Glutamatergic neuron (in vitro differentiated cells): ENCODE results near the gene LSM5. TPM values are rescaled to one million over a fixed set of nuclear protein-coding genes. Genes with fewer than 3 reads are reported as not detected.

Source experiments
- DNase-seq: peaks from one replicate; pipeline ENCODE4 v3.0.0; 2022
- H3K27ac Mint-ChIP-seq: one replicate; pipeline ENCODE4 v1.8.0; 2020; ENCODE audit warnings: mild to moderate bottlenecking, mixed read lengths, inconsistent platforms; ENCODE audit not compliant: unreplicated experiment
- H3K27me3 Mint-ChIP-seq: one replicate; pipeline ENCODE4 v1.8.0; 2020; ENCODE audit warnings: mild to moderate bottlenecking, moderate library complexity, mixed read lengths, inconsistent platforms; ENCODE audit not compliant: unreplicated experiment
- H3K36me3 Mint-ChIP-seq: one replicate; pipeline ENCODE4 v1.8.0; 2020; ENCODE audit warnings: mild to moderate bottlenecking, mixed read lengths, inconsistent platforms; ENCODE audit not compliant: unreplicated experiment
- H3K4me1 Mint-ChIP-seq: one replicate; pipeline ENCODE4 v1.8.0; 2020; ENCODE audit warnings: mild to moderate bottlenecking, low read depth, mixed read lengths, inconsistent platforms; ENCODE audit not compliant: unreplicated experiment
- H3K4me3 Mint-ChIP-seq: one replicate; pipeline ENCODE4 v1.8.0; 2020; ENCODE audit warnings: mild to moderate bottlenecking, mixed read lengths, inconsistent platforms; ENCODE audit not compliant: unreplicated experiment
- H3K9me3 Mint-ChIP-seq: one replicate; pipeline ENCODE4 v1.8.0; 2020; ENCODE audit warnings: mild to moderate bottlenecking, moderate library complexity, mixed read lengths, inconsistent platforms; ENCODE audit not compliant: unreplicated experiment
- CTCF ChIP-seq: fragments of 200-600 bp; sonication (generic); IDR thresholded peaks from one replicate; pipeline ENCODE4 v1.5.0; 2021; ENCODE audit not compliant: partially characterized antibody, unreplicated experiment
- total RNA-seq: library from RNA; stranded (reverse); fragmentation: NEBNext Ultra II Directional; extraction: Animal tissue kit (Norgen Biotek cat#: 25700); gene quantifications from one replicate; pipeline ENCODE4 v1.2.1, GENCODE V29; 2021; ENCODE audit not compliant: unreplicated experiment

The LSM5 gene
- total RNA-seq, 1 donor from 2014 or later = 46.6 TPM

GRCh38 chr7:32436146-32436928 lies 53.8 kb downstream of the LSM5 start:
- Mint-ChIP-seq H3K27me3 (peaks cover 2% of the 10 kb centered on the region), H3K36me3 (no peaks in the 10 kb centered on the region), H3K4me3 (no peak overlapping the region), H3K27ac (no peak overlapping the region), H3K4me1 (no peaks in the 10 kb centered on the region), H3K9me3 (peaks cover 3% of the 10 kb centered on the region)
- DNase-seq = no peak
- TF ChIP-seq CTCF = no peak

Other genes starting within 250 kb of the LSM5 start
- gene AVL9, start 5.1 kb upstream of the LSM5 start, total RNA-seq = 46.8 TPM